Fibroblast of lung (primary cell): Measurements from ENCODE around the gene NEAT1.

Experiments used
- EZH2 ChIP-seq: IDR thresholded peaks from 2 replicates; pipeline ENCODE4 v1.5.1; 2012; ENCODE audit warnings: low read length, control low read depth, mild to moderate bottlenecking; ENCODE audit errors: missing control alignments
- TF ChIP-seq, protein P1 (sequence below), 2 donors: IDR thresholded peaks in 1 of 2; conservative IDR thresholded peaks in 1 of 2; 1 replicate in 1 of 2; 2 replicates in 1 of 2; pipeline ENCODE4 v1.5.1; 2011 to 2012; ENCODE audit warnings: low read length in 2 of 2, control low read depth in 1 of 2, inconsistent platforms in 1 of 2, low read depth in 1 of 2, mild to moderate bottlenecking in 1 of 2

GRCh38 chr11:65471447-65471891 lies 48.9 kb downstream of the NEAT1 start:
- no peak for TF ChIP-seq EZH2
- TF ChIP-seq, protein P1, sequence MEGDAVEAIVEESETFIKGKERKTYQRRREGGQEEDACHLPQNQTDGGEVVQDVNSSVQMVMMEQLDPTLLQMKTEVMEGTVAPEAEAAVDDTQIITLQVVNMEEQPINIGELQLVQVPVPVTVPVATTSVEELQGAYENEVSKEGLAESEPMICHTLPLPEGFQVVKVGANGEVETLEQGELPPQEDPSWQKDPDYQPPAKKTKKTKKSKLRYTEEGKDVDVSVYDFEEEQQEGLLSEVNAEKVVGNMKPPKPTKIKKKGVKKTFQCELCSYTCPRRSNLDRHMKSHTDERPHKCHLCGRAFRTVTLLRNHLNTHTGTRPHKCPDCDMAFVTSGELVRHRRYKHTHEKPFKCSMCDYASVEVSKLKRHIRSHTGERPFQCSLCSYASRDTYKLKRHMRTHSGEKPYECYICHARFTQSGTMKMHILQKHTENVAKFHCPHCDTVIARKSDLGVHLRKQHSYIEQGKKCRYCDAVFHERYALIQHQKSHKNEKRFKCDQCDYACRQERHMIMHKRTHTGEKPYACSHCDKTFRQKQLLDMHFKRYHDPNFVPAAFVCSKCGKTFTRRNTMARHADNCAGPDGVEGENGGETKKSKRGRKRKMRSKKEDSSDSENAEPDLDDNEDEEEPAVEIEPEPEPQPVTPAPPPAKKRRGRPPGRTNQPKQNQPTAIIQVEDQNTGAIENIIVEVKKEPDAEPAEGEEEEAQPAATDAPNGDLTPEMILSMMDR (conservative IDR thresholded peaks at IDR 0.05 in 1 of 2, IDR thresholded peaks at IDR 0.05 in 1 of 2; ENCODE audit: low read depth in 1 of 2, low read length in 2 of 2): peak; percentile 49 to 67
